BJ (cell line): ENCODE measurements around the gene KCND3. TPM values are rescaled to one million over a fixed set of nuclear protein-coding genes. Genes with fewer than 3 reads are reported as not detected.

Source experiments
- CTCF ChIA-PET: fragments of 350-600 bp; formaldehyde crosslinking; extraction: SDS; loops from one replicate; lab custom pipeline; 2021; ENCODE audit warnings: antibody characterized with exemption, inconsistent platforms; lab: Yijun Ruan, JAX
- POLR2A ChIA-PET: fragments of 300-600 bp; sonication (Branson Sonifier 250); formaldehyde crosslinking; extraction: SDS; loops from one replicate; lab custom pipeline; 2021; ENCODE audit warnings: antibody characterized with exemption; lab: Charles Lee
- DNase-seq: peaks from one replicate; pipeline ENCODE4 v3.0.0-alpha.2; 2011; ENCODE audit warnings: low read depth
- H3K27me3 ChIP-seq: 2 replicates; pipeline ENCODE4 v1.6.0; 2011; ENCODE audit warnings: low read length; ENCODE audit not compliant: control insufficient read depth, insufficient read depth
- H3K36me3 ChIP-seq: 2 replicates; pipeline ENCODE4 v1.5.1; 2011; ENCODE audit warnings: low read length; ENCODE audit not compliant: control insufficient read depth, insufficient read depth
- H3K4me3 ChIP-seq: 2 replicates; pipeline ENCODE4 v1.5.1; 2011; ENCODE audit warnings: low read depth, mild to moderate bottlenecking, control low read depth, low read length
- CTCF ChIP-seq: IDR thresholded peaks from 2 replicates; pipeline ENCODE4 v1.5.1; 2011; ENCODE audit warnings: low read depth, mild to moderate bottlenecking, control low read depth, inconsistent platforms, low read length, moderate library complexity; ENCODE audit not compliant: insufficient read depth
- polyA plus RNA-seq: library from polyadenylated mRNA; depleted of rRNA; stranded (reverse); fragments of >200 nt; gene quantifications from 2 replicates; pipeline ENCODE4 v1.2.3, GENCODE V29; 2011

KCND3 gene
- polyA plus RNA-seq, 1 experiment = 3.6 TPM

GRCh38 chr1:112011202-112011601 lies 21.7 kb upstream of the KCND3 start:
- DNase-seq = no peak
- H3K36me3 ChIP-seq = no peaks in the 10 kb centered on the region
- TF ChIP-seq CTCF = no peak
- no peak overlapping the region for H3K4me3 ChIP-seq
- no peaks in the 10 kb centered on the region; the same call in 1 of the 2 replicates for H3K27me3 ChIP-seq
- ChIA-PET CTCF (no interaction called here), POLR2A (no interaction called here)

GRCh38 chr1:112007169-112007568 lies 17.7 kb upstream of the KCND3 start:
- H3K4me3 ChIP-seq = no peak overlapping the region
- CTCF ChIA-PET = no interaction called here
- DNase-seq = no peak
- POLR2A ChIA-PET = no interaction called here
- H3K27me3 ChIP-seq = 0 out of 2 replicates have a peak, but pooled peaks cover 1% of the 10 kb centered on the region
- no peak for TF ChIP-seq CTCF
- H3K36me3 ChIP-seq = no peaks in the 10 kb centered on the region

- POLR2A ChIA-PET = no interaction called here
- no peaks in the 10 kb centered on the region for H3K36me3 ChIP-seq
- no peak overlapping the region for H3K4me3 ChIP-seq
- CTCF ChIA-PET = no interaction called here
- 0 out of 2 replicates have a peak, but pooled peaks cover 1% of the 10 kb centered on the region for H3K27me3 ChIP-seq
- TF ChIP-seq CTCF = no peak
- no peak for DNase-seq
Measured at GRCh38 chr1:112006416-112007025, 17.1 kb upstream of the KCND3 start.

GRCh38 chr1:112004076-112004475 lies 14.6 kb upstream of the KCND3 start:
- no peak for TF ChIP-seq CTCF
- POLR2A ChIA-PET = no interaction called here
- CTCF ChIA-PET = interaction anchor here (0.6 to 1.6 kb wide), 3 partner anchors 11 to 917 kb away, joined by 3 to 4 read pairs (median 4); no protein-coding TSS in a partner anchor
- H3K27me3 ChIP-seq = peaks cover 1% of the 10 kb centered on the region; the same call in 1 of the 2 replicates
- no peaks in the 10 kb centered on the region for H3K36me3 ChIP-seq
- no peak overlapping the region for H3K4me3 ChIP-seq
- no peak for DNase-seq

GRCh38 chr1:112002514-112002913 lies 13.0 kb upstream of the KCND3 start:
- ChIA-PET CTCF (no interaction called here), POLR2A (no interaction called here)
- H3K27me3 ChIP-seq = peaks cover 1% of the 10 kb centered on the region; the same call in 1 of the 2 replicates
- TF ChIP-seq CTCF = no peak
- H3K4me3 ChIP-seq = no peak overlapping the region
- DNase-seq = no peak
- no peaks in the 10 kb centered on the region for H3K36me3 ChIP-seq
